Cardiac septum (tissue), 1 donor: ENCODE data around the gene FAM228B. TPM values are rescaled to one million over a fixed set of nuclear protein-coding genes. Genes with fewer than 3 reads are reported as not detected.
"Not testable (repeated sequence)": the region's sequence is repeated elsewhere in the genome, so short reads cannot be mapped to it uniquely, and the experiment has no call there.

Source experiments
- DNase-seq: peaks from one replicate; pipeline ENCODE4 v3.0.0-alpha.2; 2020; ENCODE audit warnings: low spot score
- intact Hi-C: fragments of 100-400 bp; cut with DNase I; formaldehyde crosslinking; loops from one replicate; pipeline ENCODE4 v1.14.0; 2022
- total RNA-seq: library from RNA; stranded (reverse); fragmentation: NEBNext Ultra II Directional; extraction: Animal tissue kit (Norgen Biotek cat#: 25700); gene quantifications from one replicate; pipeline ENCODE4 v1.2.1, GENCODE V29; 2021
- donor health status: DM: no; HTN: no; CAD: no.

FAM228B gene
- total RNA-seq, 1 donor from 2014 or later = 30.5 TPM

- no peak for DNase-seq
- intact Hi-C loops = no loop called here
These were observed 9.3 kb downstream of the FAM228B start for GRCh38 chr2:24132543-24132942.

GRCh38 chr2:24140305-24140704 lies 17.0 kb downstream of the FAM228B start:
- intact Hi-C loops, DNase-seq: not testable (repeated sequence)

GRCh38 chr2:24147364-24147763 lies 24.1 kb downstream of the FAM228B start:
- intact Hi-C loops = no loop called here

GRCh38 chr2:24152413-24153197 lies 29.3 kb downstream of the FAM228B start:
- DNase-seq = no peak
- intact Hi-C loops = no loop called here

More at GRCh38 chr2:24147364-24147763, 24.1 kb downstream of the FAM228B start:
- no peak for DNase-seq

- DNase-seq = no peak
- intact Hi-C loops = no loop called here
These were observed 30.2 kb downstream of the FAM228B start for GRCh38 chr2:24153478-24153877.

GRCh38 chr2:24158131-24158530 lies 34.9 kb downstream of the FAM228B start:
- DNase-seq = no peak
- intact Hi-C loops = no loop called here

GRCh38 chr2:24159708-24160107 lies 36.4 kb downstream of the FAM228B start:
- DNase-seq = no peak
- intact Hi-C loops = no loop called here

GRCh38 chr2:24160761-24161160 lies 37.5 kb downstream of the FAM228B start:
- no peak for DNase-seq
- intact Hi-C loops = no loop called here

- intact Hi-C loops = no loop called here
- no peak for DNase-seq
These were observed 39.2 kb downstream of the FAM228B start for GRCh38 chr2:24162494-24162893.

GRCh38 chr2:24163186-24163585 lies 39.9 kb downstream of the FAM228B start:
- intact Hi-C loops = no loop called here
- DNase-seq = no peak

GRCh38 chr2:24163601-24164000 lies 40.3 kb downstream of the FAM228B start:
- intact Hi-C loops = no loop called here
- DNase-seq = no peak

GRCh38 chr2:24164416-24164973 lies 41.2 kb downstream of the FAM228B start:
- intact Hi-C loops = no loop called here
- DNase-seq = no peak

GRCh38 chr2:24169023-24169422 lies 45.8 kb downstream of the FAM228B start:
- intact Hi-C loops = no loop called here

GRCh38 chr2:24174851-24175277 lies 51.6 kb downstream of the FAM228B start, which contains the start of gene FAM228A:
Gene FAM228A (plus strand): TSS chr2:24175053. CDS start chr2:24175481, 428 bp downstream.
- intact Hi-C loops = no loop called here
- DNase-seq = no peak

More at GRCh38 chr2:24169023-24169422, 45.8 kb downstream of the FAM228B start:
- DNase-seq = no peak

GRCh38 chr2:24175631-24176187 lies 52.4 kb downstream of the FAM228B start:
- no peak for DNase-seq
- intact Hi-C loops = no loop called here

GRCh38 chr2:24176326-24176725 lies 53.1 kb downstream of the FAM228B start:
- intact Hi-C loops = no loop called here

GRCh38 chr2:24179683-24180082 lies 56.4 kb downstream of the FAM228B start:
- intact Hi-C loops = no loop called here
- no peak for DNase-seq

More at GRCh38 chr2:24176326-24176725, 53.1 kb downstream of the FAM228B start:
- DNase-seq = no peak

- no peak for DNase-seq
- intact Hi-C loops = no loop called here
These were observed 58.6 kb downstream of the FAM228B start for GRCh38 chr2:24181849-24182248.

- intact Hi-C loops = no loop called here
These were observed 59.2 kb downstream of the FAM228B start for GRCh38 chr2:24182507-24182906.

GRCh38 chr2:24183366-24184069 lies 60.2 kb downstream of the FAM228B start:
- intact Hi-C loops = no loop called here
- no peak for DNase-seq

More at GRCh38 chr2:24182507-24182906, 59.2 kb downstream of the FAM228B start:
- no peak for DNase-seq
